ENCODE results near the gene FOXO6.

Gene FOXO6

DNA sequence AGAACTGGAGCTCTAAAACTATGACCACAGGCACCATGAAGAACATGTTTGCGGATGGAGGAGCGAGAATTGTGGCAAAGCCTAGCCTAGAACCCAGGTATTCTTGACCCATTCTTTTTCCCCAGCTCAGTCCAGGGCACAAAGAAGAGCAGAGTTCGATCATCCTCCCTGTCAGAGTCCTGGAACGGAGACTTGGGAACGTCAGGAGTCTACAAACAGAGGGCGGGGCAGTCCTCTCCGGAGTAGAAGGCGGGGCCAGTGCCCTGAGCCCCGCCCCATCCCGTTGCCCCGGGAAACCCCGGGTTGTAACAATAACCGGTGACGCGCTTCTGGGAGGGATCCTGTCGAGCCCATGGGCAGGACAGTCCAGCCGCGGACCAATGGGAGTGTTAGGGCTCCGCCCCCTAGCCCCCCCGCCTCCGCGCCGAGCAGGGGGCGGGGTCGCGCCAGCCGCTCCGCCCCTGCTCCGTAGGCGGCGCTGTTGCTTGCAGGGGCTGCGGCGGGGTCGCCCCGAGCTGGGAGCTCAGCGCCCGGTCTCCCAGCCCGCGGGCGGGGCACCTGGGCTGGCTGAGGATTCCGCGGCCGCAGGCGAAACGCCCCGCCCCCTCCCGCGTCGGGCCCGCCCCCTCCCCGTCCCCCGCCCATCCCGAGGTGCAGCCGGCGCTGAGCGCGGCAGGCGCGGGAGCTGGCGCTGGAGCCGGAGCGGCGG, at the start of gene FOXO6:
TSS of gene FOXO6 (plus strand) at position 649 of the 709 bp plus-strand sequence.
- DNase-seq (ENCODE audit: low read depth in 2 of 2) = peak; percentile 85 to 92

DNA sequence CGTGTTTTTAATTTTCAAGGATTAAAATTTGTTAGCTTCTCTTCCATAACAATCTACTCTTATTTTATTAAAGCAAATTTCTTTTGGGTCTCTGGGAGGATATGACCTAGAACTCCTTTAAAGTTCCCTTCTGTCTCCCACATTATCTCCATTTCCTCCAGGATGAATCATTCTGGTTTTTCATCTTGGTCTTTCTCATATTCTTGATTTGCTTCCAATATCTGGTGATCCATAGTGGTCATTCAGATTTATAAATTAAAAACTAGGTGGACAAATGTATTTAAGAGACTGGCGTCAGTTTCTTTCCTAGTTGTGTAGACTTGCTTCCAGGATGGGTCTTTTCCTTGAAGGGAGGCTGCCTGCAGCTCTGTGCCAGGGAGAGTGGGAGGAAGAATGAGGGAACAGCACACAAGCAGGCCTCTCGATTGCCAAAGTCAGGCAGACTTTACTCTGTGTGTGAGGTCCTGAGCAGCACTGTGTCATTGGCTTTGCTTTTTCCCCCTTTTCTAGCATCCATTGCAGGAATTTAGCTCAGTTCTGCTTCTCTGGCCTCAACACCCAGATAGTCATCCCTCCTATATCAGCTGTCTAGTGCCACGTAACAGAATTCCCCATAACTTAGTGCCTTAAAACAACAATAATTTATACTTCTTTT, 48.1 kb upstream of the FOXO6 start:
- DNase-seq (ENCODE audit: low read depth in 2 of 2) = no peak

DNA sequence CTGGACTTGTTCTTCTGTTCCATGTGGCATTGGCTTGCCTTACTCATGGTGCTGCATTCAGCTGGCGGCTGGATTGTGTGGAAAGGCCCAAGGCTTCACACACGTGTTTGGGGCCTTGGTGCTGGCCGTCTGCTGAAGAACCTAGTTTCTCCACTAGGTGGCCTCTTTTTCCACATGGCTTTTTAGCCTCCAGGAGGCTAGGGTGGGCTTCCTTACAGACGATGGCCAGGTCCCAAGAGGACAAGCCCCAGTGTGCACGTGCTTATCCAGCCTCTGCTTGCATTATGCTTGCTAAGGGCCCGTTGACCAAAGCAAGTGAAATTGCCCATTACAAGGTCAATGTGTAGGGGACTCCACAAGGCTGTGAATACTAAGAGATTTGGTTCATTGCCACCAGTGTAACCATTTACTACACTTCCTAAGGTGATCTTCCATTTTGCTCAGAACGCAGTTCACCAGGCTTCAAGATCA, 47.5 kb upstream of the FOXO6 start:
- no peak for DNase-seq (ENCODE audit: low read depth in 2 of 2)

DNA sequence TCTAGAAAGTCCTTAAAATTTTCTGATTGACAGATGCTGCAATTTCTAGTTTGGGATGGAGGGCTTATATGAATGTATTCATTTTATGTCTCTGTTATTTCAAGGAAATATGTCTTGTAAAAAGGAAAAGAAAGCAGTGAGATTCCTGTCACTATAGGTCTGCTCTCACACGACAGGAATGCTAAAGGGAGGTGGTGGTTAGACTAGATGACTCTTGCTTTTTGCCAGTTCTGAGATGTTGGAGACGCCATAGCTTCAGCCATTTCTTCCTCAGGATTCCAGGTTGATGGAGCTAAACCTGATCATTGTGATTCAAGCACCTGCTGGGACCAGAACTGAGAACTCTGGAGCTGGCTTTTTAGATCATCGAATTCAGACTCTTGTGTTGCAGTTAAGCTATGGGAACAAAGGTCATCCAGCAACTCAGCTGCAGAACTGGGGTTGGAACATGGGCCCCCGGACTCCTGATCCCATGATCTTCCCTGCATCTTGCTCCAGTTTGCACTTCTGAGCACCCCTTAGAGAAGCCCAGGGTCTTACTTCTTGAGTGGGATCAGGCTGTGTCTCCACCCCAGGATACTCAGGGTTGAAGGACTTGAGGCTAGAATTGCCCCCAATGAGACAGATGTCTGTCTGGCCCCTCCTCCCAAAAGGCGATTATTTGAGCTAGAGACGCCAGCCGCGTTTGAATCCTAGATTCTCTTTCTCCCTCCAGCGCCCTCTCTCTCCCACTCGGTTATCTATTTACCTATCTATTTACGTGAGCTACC, 46.7 kb upstream of the FOXO6 start:
- no peak for DNase-seq (ENCODE audit: low read depth in 2 of 2)

DNA sequence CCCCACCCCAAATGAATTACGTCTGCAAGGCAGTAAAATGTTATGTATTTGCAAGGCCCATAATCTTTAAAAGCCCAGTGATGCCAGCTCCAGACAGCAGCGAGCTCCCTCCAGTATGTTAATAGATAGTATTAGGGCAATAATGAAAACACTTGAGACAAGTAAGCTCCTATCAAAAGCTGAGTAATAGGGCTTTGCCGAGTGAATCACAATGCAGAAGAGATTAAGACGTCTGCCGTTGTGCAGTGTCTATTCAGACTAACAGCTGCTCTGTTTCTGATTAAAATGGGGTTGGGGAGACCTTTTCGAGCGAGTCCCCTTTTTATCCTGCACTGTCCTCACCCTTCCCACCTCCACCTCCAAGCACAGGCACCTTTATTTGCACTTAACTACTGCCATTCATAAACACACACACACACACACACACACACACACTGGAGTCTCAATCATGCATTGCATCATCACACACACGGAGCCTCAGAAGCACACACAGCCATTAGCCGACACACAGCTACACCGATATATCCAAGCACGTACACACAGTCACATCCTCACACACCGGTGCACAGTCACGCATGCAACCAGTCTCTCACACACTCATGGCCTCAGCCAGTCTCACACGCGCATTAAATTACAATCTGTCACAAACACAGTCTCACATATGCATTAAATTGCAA, 46.0 kb upstream of the FOXO6 start:
- DNase-seq (ENCODE audit: low read depth in 2 of 2) = no peak

DNA sequence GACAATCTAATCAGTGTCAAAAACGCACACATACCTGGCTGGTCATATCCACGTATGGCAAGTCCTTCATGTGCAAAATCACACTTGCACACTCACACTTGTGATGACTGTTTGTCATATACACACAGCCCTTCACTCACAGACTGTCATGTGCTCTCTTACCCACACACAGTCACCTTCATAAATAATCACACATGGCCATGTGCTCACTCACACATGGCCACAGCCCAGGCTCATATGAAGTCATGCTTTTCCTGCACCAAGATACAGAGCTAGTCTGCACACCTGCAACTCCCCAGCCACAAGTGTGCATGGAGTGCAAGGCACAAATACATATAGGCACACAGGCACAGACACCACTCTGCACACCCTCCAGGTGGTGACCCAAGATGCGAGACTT, 45.4 kb upstream of the FOXO6 start:
- no peak for DNase-seq (ENCODE audit: low read depth in 2 of 2)

DNA sequence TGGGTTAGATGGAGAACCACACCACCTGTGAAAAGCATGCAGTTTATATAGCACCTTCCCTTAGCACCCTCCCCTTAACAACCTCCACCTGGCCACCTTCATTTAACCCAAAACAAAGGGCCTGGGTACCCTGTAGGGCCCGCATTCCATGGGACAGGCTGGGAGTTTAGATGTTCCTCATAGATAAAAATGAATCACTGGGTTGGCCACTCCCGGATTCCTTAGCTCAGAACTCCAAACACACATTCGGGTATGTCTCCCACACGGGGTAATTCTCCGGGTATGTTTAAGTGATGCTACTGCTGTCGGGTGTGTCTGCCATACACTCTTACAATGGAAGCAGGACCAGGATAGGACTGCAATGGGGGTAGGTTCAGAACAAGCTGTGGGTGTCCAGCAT, 43.9 kb upstream of the FOXO6 start:
- DNase-seq (ENCODE audit: low read depth in 2 of 2) = no peak

DNA sequence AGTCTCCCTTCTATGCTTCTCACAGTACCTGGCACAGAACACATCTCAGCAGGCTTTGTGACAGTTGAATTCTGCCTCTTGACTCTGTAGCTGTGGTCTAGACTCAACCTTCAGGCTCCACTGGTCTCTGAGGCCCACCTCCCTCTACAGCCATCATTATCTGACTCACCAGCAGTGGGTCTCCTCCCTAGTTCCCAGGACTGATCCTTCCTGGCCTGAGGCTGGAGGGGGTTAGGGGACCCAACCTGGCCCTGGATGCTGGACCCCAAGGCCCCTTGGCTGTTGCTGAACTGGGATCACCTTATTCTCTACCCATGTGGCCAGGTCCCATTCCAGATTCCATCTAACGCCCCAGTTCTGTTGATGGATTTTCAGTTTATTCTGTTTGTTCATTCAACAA, 43.1 kb upstream of the FOXO6 start:
- no peak for DNase-seq (ENCODE audit: low read depth in 2 of 2)

DNA sequence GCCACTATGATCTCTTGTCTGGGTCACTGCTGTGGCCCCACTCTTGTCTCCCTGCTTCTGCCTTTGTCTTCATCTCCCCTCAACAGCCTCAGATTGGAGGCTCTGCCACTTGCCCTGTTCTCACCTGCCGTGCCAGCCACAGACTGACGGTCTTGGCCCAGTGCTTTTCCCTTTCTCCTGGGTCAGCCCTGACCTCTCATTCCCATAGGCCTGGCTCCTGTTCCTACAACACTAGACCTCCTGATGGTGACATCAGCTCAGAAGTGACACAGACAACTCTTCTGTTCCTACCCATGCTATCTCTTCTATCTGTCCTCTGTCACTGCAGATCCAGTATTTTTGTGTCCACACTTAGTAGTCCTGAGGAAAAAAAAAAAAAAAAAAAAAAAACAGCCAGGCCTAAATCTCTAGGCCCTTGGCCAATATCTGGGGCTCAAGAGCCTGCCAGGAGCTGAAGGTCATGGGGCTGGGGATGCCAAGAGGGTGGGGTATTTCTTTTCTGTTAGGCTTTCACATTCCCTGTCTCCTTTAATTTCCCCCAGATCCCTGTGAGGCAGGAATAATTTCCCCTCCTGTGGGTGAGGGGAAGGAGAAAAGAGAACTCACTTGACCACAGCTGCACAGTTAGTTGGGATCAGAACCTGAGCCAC, 42.0 kb upstream of the FOXO6 start:
- DNase-seq (ENCODE audit: low read depth in 2 of 2) = no peak

DNA sequence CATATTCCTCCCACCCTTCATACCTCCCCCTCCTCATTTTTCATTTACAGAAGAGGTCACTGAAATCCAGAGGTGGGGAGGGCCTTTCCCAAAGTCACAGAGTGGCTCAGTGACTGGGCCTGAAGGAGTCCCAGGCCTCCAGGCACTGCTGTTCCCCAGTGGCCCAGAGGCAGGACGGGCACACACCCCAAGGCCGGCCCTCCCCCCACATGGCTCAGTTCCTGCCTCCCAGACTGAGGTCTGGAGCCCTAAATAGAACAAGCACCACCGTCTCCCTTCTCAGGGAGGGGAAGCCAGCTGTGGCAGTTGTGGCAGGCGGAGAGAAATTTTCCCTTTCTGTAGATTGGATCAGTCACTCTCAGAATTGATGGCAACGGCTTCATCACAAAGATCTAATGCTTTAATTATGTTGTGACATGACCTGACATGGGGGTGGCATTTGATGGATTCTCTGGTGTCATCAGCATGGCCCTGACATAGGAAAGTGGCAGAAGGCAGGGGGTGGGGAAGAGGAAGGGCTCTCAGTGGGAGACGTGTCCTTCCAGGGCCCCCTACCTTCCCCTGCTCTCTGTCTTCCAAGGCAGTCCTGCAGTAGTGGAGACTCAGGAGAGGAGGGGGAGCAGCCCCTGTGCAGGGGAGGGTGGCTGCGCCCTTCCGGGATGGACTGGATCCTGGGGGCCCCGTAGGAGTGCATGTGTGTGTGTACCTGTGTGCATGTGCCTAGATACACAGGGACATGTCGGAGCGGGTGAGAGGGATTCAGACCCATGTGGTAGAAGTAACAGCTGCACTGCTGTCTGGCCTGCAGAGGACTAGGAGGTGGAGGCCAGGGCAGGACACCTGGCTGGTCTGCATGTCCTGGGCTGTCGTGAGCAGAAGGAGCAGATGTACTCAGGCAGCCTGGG, 41.2 kb upstream of the FOXO6 start:
- no peak for DNase-seq (ENCODE audit: low read depth in 2 of 2)

DNA sequence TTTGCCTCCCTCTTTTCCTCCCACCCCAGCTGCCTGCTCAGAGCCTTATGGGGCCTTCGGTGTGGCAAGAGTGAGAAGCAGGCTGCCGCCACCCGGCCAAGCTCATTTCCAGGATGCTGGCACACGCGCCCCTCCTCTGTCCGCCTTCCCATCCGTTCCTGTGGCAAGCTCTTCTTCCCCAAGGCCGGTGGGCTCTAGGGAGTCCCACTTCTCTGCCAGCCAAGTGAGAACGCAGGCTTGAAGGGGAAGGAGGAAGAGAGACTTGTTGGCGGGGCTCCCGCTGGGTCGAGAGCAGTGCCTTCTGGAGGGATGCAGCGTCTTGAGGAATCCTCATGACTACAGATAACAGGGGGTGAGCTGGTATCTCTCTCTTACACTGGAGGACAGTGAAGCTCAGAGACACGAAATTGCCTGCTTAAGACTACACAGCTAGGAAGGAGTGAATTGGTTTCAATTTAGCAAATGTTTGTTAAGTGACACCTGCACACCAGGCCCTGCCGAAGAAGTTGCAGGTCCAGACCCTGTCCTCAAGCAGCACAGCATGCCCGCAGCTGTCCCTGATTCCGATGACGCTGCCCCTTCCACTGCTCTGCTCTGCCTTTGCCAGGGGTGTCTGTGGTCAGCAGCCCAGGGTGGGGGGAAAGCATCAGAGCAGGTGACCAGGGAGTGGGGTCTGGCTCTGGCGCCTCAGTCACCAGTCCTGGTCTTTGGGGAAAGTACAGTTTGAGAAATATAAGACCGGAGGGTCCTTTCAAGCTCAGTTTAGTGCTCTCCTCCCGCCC, 40.1 kb upstream of the FOXO6 start:
- DNase-seq (ENCODE audit: low read depth in 2 of 2) = no peak

DNA sequence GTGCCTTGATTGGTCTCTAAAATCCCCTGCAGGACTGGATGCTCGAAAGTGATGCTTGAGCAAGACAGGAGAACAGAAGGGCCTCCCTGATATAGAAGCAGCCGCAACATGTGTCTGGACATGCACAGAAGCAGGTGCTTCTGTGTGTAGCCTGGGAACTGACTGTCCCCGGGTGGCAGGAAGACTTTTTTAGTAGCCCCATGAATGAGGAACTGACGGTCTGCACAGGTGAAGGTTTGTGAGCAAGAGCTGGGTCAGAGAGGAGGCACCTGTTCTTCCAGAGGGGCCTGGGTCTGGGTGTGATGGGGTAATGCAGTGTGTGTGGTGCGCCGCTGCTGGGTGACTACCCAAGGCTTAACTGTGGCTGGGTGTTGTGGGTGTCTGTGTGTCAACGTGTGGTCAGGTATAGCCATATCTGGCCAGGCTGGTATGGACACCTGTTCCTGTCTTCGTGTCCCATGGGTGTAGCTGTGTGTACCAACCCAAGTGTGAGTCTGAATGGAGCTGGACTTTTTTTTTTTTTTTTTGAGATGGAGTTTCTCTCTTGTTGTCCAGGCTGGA, 39.1 kb upstream of the FOXO6 start:
- no peak for DNase-seq (ENCODE audit: low read depth in 2 of 2)

DNA sequence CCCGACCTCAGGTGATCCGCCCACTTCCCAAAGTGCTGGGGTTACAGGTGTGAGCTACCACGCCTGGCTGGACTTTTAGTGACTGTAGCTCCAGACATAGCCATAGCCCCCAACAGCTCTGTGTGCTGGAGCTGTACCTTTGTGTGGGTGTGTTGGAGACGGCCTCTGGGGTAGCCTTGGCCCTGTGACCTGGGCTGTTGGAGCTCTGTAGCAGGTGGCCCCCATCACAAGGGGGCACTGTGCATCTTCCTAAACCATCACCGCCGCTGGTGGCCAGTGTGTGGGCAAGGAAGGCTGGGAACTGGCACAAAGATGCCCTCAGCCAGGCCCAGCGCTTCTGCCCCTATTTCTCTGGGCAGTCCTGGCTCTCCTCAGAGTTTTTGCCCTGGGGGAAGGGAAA, 38.4 kb upstream of the FOXO6 start:
- DNase-seq (ENCODE audit: low read depth in 2 of 2) = peak; percentile 12 to 16

DNA sequence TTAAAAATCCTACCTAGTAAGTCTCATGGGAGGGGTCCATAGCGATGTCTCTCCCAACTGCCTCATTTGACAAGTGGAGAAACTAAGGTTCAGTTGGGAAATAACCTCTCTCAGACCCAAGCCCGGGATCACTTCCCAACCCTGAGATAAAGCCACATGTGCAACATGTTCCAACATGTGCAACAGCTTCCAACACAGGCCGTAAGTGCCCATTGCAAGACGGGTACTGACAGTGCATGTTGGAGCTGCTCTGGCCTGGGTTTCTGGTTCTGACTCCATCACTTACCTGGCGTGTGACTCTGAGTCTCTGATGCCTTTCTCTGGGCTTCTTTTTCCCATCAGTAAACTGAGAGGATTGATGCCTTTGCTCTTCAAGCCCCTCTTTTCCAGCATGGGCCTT, 38.0 kb upstream of the FOXO6 start:
- DNase-seq (ENCODE audit: low read depth in 2 of 2) = no peak

DNA sequence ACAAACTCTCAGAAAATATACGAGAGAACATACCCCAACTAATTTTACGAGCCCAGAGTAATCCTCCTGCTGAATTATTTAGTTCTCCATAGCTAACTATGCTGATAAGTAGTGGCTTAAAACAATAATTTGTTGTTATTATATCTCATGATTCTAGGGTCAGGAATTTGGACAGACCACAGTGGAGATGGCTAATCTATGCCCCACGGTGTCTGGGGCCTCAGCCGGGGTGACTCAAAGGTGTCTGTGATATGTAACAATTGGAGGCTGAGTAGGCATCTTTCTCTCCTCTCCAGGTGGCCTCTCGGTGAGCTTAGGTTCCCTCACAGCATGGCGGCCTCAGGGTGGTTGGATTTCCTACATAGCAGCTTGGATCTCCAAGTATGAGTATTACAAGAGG, 35.4 kb upstream of the FOXO6 start:
- DNase-seq (ENCODE audit: low read depth in 2 of 2) = no peak

DNA sequence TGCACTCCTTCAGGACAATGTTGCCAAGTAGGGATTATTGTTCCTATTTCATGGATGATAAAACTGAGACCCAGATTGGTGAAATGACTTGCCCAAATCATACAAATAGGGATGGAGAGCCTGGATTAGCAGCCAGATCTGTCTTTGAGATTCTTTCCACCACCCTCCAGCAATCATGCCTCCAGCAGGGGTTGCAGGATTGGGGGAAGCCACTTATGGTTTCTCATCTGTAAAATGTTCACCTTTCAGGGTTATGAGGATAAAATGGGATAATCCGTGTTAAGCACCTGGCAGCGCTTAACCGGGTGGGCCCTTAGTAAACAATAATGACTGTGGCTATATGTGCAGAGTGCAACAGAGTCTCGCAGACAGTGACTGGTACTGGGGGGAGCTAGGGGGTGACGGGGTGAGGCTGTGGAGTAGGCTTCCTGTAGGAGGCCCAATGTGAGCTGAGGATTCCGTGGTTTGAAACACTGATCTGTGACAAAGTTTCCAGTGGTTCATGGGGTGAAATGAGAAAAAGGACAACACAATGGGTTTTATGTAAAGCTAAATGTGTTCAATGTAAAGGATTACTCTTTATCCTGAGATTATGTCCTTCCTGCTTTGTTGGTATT, 33.7 kb upstream of the FOXO6 start:
- no peak for DNase-seq (ENCODE audit: low read depth in 2 of 2)

DNA sequence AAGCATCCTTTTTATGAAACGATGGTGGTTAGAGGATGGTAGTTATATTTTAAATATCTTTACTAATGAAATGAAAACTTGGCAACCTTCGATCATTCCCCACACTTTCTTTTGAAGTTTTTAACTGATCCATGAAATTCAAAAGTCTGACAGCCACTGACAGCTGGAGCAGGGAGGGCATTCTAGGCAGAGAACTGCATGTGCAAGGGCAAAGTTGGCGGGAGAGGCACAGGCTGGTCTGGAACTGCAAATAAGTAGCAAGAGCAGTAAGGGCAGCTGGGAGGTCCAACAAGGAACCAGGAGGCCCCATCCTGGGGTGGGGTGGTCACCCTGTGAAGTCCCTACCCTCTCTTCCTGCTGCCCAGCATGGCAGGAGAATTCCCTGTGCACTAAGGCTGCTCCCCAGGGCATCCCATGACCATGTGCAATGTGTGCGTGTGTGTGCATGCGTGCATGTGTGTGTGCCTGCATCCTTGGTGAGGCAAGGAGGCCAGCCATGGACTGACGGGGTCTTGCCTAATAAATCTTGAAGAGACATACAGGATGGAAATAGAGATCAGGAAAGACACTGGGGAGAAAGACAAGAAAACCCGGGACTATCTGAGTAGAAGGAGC, 33.1 kb upstream of the FOXO6 start:
- no peak for DNase-seq (ENCODE audit: low read depth in 2 of 2)

DNA sequence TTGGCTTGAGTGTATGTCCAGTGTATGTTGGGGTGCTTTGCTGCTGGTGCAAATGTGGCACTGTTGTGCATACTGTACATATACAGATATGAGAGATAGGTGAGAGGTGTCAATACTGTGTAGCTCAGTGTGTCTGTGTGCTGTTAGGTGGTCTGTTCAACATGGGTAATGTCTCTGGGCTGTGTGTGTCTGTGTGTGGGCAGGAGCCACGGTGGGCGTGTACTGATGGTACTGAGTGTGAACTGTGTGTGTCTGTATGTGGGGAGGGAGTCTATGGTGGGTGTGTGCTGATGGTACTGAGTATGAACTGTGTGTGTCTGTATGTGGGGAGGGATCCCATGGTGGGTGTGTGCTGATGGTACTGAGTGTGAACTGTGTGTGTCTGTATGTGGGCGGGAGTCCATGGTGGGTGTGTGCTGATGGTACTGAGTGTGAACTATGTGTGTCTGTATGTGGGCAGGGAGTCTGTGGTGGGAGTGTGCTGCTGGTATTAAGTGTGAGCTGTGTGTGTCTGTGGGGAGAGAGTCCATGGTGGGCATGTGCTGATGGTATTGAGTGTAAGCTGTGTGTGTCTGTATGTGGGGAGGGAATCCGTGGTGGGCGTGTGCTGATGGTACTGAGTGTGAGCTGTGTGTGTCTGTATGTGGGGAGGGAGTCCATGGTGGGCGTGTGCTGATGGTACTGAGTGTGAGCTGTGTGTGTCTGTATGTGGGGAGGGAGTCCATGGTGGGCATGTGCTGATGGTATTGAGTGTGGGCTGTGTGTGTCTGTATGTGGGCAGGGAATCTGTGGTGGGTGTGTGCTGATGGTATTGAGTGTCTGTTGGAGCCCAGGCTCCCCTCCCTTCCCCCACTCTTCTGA, 32.2 kb upstream of the FOXO6 start:
- DNase-seq (ENCODE audit: low read depth in 2 of 2) = no peak

Data from stimulated activated CD4-positive, alpha-beta T cell treated with anti-CD3 and anti-CD28 coated beads, Interleukin-4, amount 100 ng/mL, for 48 hours (primary cell).